ENCODE results near the gene DNAJC8. TPM values are rescaled to one million over a fixed set of nuclear protein-coding genes. Genes with fewer than 3 reads are reported as not detected.

Gene DNAJC8
- total RNA-seq, 1 experiment from 2014 or later: 135 TPM

GRCh38 chr1:28248273-28249012, 15.6 kb upstream of the DNAJC8 start:
- Histone ChIP-seq H3K27me3 (replicated peaks; ENCODE audit: insufficient read depth, low read depth, low read length, poor library complexity) (no peaks in the 10 kb centered on the region), H3K9me3 (ENCODE audit: low read depth, low read length, poor library complexity, severe bottlenecking) (no peaks in the 10 kb centered on the region), H3K36me3 (ENCODE audit: insufficient read depth, low read length, poor library complexity, severe bottlenecking) (no peaks in the 10 kb centered on the region), H3K4me1 (ENCODE audit: insufficient read depth, low read length, poor library complexity, severe bottlenecking) (peaks cover 39% of the 10 kb centered on the region), H3K4me3 (ENCODE audit: low read depth, low read length, poor library complexity, severe bottlenecking) (peak overlapping the region; percentile 36), H3K27ac (ENCODE audit: low read depth, low read length, poor library complexity, severe bottlenecking) (peak overlapping the region; percentile 85)
- intact Hi-C loops (cut with micrococcal nuclease; ENCODE audit: unreplicated experiment): loop anchor here (2.0 to 10.0 kb wide), 3 partner anchors 80 to 354 kb away; partner anchors contain the start of gene MED18
- POLR2A ChIA-PET (ENCODE audit: low non-redundant PET): interaction anchor here (0.7 to 1.6 kb wide), 4 partner anchors 10 to 275 kb away, joined by 4 to 11 read pairs (median 10); partner anchors contain the start of genes MED18 and SESN2
- no TSS peak for BruUV-seq (replicated peaks)
- peak; percentile 89 for DNase-seq (ENCODE audit: low spot score)
- TF ChIP-seq CTCF (conservative IDR thresholded peaks at IDR 0.05; ENCODE audit: low read depth, low read length): peak; percentile 96
- no peak for TF ChIP-seq EZH2 (IDR thresholded peaks at IDR 0.05; ENCODE audit: borderline replicate concordance, low read depth, low read length, poor library complexity, severe bottlenecking)
- CTCF ChIA-PET: interaction anchor here (0.5 to 2.1 kb wide), 13 partner anchors 11 to 629 kb away, joined by 3 to 10 read pairs (median 5); partner anchors contain the start of genes ATP5IF1, MED18 and SESN2

GRCh38 chr1:28247612-28248272, 14.9 kb upstream of the DNAJC8 start:
- intact Hi-C loops (cut with micrococcal nuclease; ENCODE audit: unreplicated experiment): loop anchor here (2.0 to 10.0 kb wide), 3 partner anchors 81 to 355 kb away; partner anchors contain the start of gene MED18
- POLR2A ChIA-PET (ENCODE audit: low non-redundant PET): interaction anchor here (1.0 kb wide), 1 partner anchor 11 kb away, joined by 4 read pairs; no protein-coding TSS in a partner anchor
- peaks cover 39% of the 10 kb centered on the region for H3K4me1 ChIP-seq (ENCODE audit: insufficient read depth, low read length, poor library complexity, severe bottlenecking)
- TF ChIP-seq CTCF (conservative IDR thresholded peaks at IDR 0.05; ENCODE audit: low read depth, low read length) (no peak), EZH2 (IDR thresholded peaks at IDR 0.05; ENCODE audit: borderline replicate concordance, low read depth, low read length, poor library complexity, severe bottlenecking) (no peak)
- no TSS peak for BruUV-seq (replicated peaks)
- H3K9me3 ChIP-seq (ENCODE audit: low read depth, low read length, poor library complexity, severe bottlenecking): no peaks in the 10 kb centered on the region
- no peaks in the 10 kb centered on the region for H3K27me3 ChIP-seq (replicated peaks; ENCODE audit: insufficient read depth, low read depth, low read length, poor library complexity)
- no peaks in the 10 kb centered on the region for H3K36me3 ChIP-seq (ENCODE audit: insufficient read depth, low read length, poor library complexity, severe bottlenecking)
- CTCF ChIA-PET: interaction anchor here (0.5 to 2.1 kb wide), 10 partner anchors 12 to 629 kb away, joined by 3 to 10 read pairs (median 4); partner anchors contain the start of genes ATP5IF1, MED18 and SESN2
- H3K4me3 ChIP-seq (ENCODE audit: low read depth, low read length, poor library complexity, severe bottlenecking): peak overlapping the region; percentile 57
- H3K27ac ChIP-seq (ENCODE audit: low read depth, low read length, poor library complexity, severe bottlenecking): peak overlapping the region; percentile 85
- no peak for DNase-seq (ENCODE audit: low spot score)

- Histone ChIP-seq H3K27me3 (replicated peaks; ENCODE audit: insufficient read depth, low read depth, low read length, poor library complexity) (no peaks in the 10 kb centered on the region), H3K27ac (ENCODE audit: low read depth, low read length, poor library complexity, severe bottlenecking) (peak overlapping the region; percentile 61), H3K4me1 (ENCODE audit: insufficient read depth, low read length, poor library complexity, severe bottlenecking) (peaks cover 35% of the 10 kb centered on the region), H3K9me3 (ENCODE audit: low read depth, low read length, poor library complexity, severe bottlenecking) (no peaks in the 10 kb centered on the region), H3K4me3 (ENCODE audit: low read depth, low read length, poor library complexity, severe bottlenecking) (peak overlapping the region; percentile 57), H3K36me3 (ENCODE audit: insufficient read depth, low read length, poor library complexity, severe bottlenecking) (no peaks in the 10 kb centered on the region)
- peak; percentile 43 for DNase-seq (ENCODE audit: low spot score)
- CTCF ChIA-PET: no interaction called here
- TSS peak; percentile 88 for BruUV-seq (replicated peaks)
- POLR2A ChIA-PET (ENCODE audit: low non-redundant PET): interaction anchor here (0.7 kb wide), 1 partner anchor 197 kb away, joined by 3 read pairs; no protein-coding TSS in a partner anchor
- no peak for TF ChIP-seq CTCF (conservative IDR thresholded peaks at IDR 0.05; ENCODE audit: low read depth, low read length)
- intact Hi-C loops (cut with micrococcal nuclease; ENCODE audit: unreplicated experiment): loop anchor here (10.0 kb wide), 1 partner anchor 268 kb away; no protein-coding TSS in a partner anchor
Measured at GRCh38 chr1:28246427-28246832, 13.6 kb upstream of the DNAJC8 start.
